ENCODE results near the gene PCDH9.
"Not testable (repeated sequence)": the region's sequence is repeated elsewhere in the genome, so short reads cannot be mapped to it uniquely, and the experiment has no call there.

Gene PCDH9

GRCh38 chr13:66296875-66297274, 933.3 kb downstream of the PCDH9 start:
- H3K4me3 ChIP-seq (ENCODE audit: low read length): no peak overlapping the region
- TF ChIP-seq, protein P1, sequence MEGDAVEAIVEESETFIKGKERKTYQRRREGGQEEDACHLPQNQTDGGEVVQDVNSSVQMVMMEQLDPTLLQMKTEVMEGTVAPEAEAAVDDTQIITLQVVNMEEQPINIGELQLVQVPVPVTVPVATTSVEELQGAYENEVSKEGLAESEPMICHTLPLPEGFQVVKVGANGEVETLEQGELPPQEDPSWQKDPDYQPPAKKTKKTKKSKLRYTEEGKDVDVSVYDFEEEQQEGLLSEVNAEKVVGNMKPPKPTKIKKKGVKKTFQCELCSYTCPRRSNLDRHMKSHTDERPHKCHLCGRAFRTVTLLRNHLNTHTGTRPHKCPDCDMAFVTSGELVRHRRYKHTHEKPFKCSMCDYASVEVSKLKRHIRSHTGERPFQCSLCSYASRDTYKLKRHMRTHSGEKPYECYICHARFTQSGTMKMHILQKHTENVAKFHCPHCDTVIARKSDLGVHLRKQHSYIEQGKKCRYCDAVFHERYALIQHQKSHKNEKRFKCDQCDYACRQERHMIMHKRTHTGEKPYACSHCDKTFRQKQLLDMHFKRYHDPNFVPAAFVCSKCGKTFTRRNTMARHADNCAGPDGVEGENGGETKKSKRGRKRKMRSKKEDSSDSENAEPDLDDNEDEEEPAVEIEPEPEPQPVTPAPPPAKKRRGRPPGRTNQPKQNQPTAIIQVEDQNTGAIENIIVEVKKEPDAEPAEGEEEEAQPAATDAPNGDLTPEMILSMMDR (IDR thresholded peaks at IDR 0.05; ENCODE audit: insufficient read depth, low read depth, low read length, missing control alignments): no peak
- DNase-seq (ENCODE audit: low read depth): no peak

GRCh38 chr13:66296328-66296727, 933.8 kb downstream of the PCDH9 start:
- no peak for DNase-seq (ENCODE audit: low read depth)
- TF ChIP-seq, protein P1 (IDR thresholded peaks at IDR 0.05; ENCODE audit: insufficient read depth, low read depth, low read length, missing control alignments): no peak
- H3K4me3 ChIP-seq (ENCODE audit: low read length): no peak overlapping the region

DNA sequence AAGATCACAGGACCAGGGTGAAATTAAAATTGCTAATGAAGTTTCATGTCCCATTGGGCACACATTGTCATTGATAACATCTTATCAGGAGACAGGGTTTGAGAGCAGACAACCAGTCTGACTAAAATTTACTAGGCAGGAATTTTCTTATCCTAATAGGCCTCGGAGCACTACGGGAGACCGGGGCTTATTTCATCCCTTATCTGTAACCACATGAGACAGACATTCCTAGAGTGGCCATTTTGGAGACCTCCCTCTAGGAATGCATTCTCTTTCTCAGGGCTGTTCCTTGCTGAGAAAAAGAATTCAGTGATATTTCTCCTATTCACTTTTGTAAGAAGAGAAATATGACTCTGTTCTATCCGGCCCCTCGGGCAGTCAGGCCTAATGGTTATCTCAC, 943.3 kb downstream of the PCDH9 start:
- DNase-seq (ENCODE audit: low read depth); H3K4me3 ChIP-seq (ENCODE audit: low read length): not testable (repeated sequence)

GRCh38 chr13:66275416-66275815, 954.7 kb downstream of the PCDH9 start:
- H3K4me3 ChIP-seq (ENCODE audit: low read length): no peak overlapping the region
- TF ChIP-seq, protein P1 (IDR thresholded peaks at IDR 0.05; ENCODE audit: insufficient read depth, low read depth, low read length, missing control alignments): no peak
- DNase-seq (ENCODE audit: low read depth): no peak

DNA sequence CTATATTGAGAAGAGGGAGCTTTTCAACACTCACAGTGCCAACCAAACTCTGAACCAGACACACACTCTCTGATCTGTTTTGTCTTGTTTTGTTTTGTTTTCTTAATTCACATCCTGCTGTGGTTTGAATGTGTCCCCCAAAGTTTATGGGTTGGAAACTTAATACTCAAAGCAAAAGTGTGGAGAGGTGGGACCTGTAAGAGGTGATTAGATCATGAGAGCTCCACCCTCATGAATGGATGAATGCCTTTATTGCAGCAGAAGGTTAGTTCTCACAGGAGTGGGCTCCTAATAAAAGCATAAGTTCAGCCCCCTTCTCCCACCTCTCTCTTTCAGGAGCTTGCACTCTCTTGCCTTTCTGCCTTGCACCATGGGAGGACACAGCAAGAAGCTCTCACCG, 957.1 kb downstream of the PCDH9 start:
- TF ChIP-seq, protein P1 (IDR thresholded peaks at IDR 0.05; ENCODE audit: insufficient read depth, low read depth, low read length, missing control alignments): no peak
- DNase-seq (ENCODE audit: low read depth): no peak
- H3K4me3 ChIP-seq (ENCODE audit: low read length): no peak overlapping the region

DNA sequence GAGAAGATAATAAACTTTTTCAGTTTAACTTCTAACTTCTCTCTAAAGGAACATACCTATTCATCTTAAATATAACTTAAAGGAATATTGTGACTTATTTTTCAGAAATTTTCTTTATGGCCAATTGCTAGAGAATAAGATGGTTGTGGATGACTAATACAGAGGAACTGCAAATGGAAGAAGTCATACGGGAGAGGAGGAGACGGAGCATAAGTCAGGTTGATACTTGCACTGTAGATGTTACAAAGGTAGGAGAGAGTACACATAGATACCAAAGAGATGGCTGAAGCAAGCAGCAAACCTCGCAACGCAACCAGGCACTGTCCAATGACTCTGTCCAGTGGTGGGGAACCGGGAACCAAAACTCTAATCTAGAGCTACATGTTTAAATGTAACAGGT, 963.4 kb downstream of the PCDH9 start:
- no peak overlapping the region for H3K4me3 ChIP-seq (ENCODE audit: low read length)
- DNase-seq (ENCODE audit: low read depth): peak; percentile 72
- TF ChIP-seq, protein P1 (IDR thresholded peaks at IDR 0.05; ENCODE audit: insufficient read depth, low read depth, low read length, missing control alignments): no peak

DNA sequence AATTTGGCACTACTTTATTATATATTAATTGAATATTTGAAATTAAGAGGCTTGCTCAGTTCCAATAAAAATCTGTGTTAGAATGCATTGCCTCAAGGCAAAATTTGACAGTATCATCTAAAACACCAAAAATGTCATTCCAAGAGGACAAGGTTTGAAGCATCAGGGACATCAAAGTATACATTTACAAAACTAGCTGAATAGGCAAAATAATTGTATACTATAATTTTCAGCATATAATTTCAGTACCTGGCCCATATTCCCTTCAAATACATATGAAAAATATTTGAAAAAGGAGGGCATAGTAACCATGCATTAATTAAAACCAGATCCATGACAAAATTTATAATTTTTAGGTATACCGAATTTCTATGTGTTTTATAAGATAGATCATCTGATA, 963.8 kb downstream of the PCDH9 start:
- DNase-seq (ENCODE audit: low read depth): no peak
- no peak overlapping the region for H3K4me3 ChIP-seq (ENCODE audit: low read length)
- TF ChIP-seq, protein P1 (IDR thresholded peaks at IDR 0.05; ENCODE audit: insufficient read depth, low read depth, low read length, missing control alignments): no peak

- no peak overlapping the region for H3K4me3 ChIP-seq (ENCODE audit: low read length)
- DNase-seq (ENCODE audit: low read depth): peak; percentile 1
- TF ChIP-seq, protein P1 (IDR thresholded peaks at IDR 0.05; ENCODE audit: insufficient read depth, low read depth, low read length, missing control alignments): no peak
Measured at GRCh38 chr13:66265371-66265770, 964.8 kb downstream of the PCDH9 start.

Data from epithelial cell of esophagus (primary cell).